Measurements from ENCODE around the gene PTDSS2. TPM values are rescaled to one million over a fixed set of nuclear protein-coding genes. Genes with fewer than 3 reads are reported as not detected.

Gene PTDSS2
- total RNA-seq, 4 donors from 2014 or later = 23.9 to 58.3 (median 30.2) TPM

DNA sequence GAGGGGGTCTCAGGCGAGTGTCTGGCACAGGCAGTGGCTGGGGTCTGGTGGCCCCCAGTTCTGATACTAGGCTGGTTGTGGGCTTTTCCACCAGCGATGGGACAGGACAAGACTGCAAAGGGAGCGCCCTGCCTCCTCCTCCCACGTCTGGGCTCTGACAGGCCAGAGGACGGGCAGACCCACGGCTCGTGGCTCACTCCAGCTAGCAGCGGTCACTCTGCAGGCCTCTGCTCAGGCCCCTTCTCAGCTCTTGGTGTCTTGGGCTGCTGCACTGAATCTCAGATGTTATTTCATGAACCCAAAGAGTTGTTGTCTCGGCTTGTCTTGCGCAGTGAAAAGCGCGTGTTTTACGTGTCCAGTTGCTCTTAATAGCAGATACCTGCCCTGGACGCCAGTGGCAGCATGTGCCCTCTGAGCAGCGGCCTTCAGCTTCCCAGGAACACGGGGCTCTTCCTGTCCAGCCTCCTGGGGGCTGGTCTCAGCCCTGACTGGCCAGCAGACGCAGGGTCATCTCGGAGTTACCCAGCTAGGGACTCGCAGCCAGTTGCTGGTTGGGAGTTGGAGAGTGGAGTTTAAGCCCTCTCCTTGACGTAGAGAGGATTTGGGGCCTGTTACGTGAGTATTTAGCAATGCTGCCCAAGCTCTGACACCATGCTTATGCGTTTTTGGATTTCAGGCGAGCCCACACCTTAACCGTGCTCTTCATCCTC lies 9.6 kb downstream of the PTDSS2 start:
- Histone ChIP-seq H3K27me3 (no peaks in the 10 kb centered on the region), H3K4me3 (no peak overlapping the region), H3K9me3 (no peaks in the 10 kb centered on the region), H3K27ac (replicated peaks in 1 of 4) (no peak overlapping the region), H3K4me1 (peaks cover 0 to 24% (median 5%) of the 10 kb centered on the region in 4 donors), H3K36me3 (peaks cover 14 to 48% (median 27%) of the 10 kb centered on the region in 4 donors)
- intact Hi-C loops (cut with DNase I) = no loop called here
- TF ChIP-seq EP300 (IDR thresholded peaks at IDR 0.05) (no peak), CTCF (IDR thresholded peaks at IDR 0.05) (no peak), POLR2A (IDR thresholded peaks at IDR 0.05; ENCODE audit: low read depth) (no peak), POLR2AphosphoS5 (IDR thresholded peaks at IDR 0.05) (no peak)
- 91% methylated on average over 23 of the region's 24 CpGs for WGBS
- DNase-seq (ENCODE audit: extremely low spot score) = no peak

- Histone ChIP-seq H3K27me3 (no peaks in the 10 kb centered on the region), H3K9me3 (no peaks in the 10 kb centered on the region), H3K4me3 (no peak overlapping the region), H3K4me1 (peaks cover 0 to 21% (median 5%) of the 10 kb centered on the region in 4 donors), H3K36me3 (peaks cover 14 to 53% (median 28%) of the 10 kb centered on the region in 4 donors), H3K27ac (replicated peaks in 1 of 4) (no peak overlapping the region)
- DNase-seq (ENCODE audit: extremely low spot score) = no peak
- 94% methylated on average over 33 of the region's 41 CpGs for WGBS
- intact Hi-C loops (cut with DNase I) = no loop called here
- TF ChIP-seq CTCF (IDR thresholded peaks at IDR 0.05) (no peak), EP300 (IDR thresholded peaks at IDR 0.05) (no peak)
Observed at GRCh38 chr11:460331-461199, 10.5 kb downstream of the PTDSS2 start.

GRCh38 chr11:461626-462025 lies 11.5 kb downstream of the PTDSS2 start:
- no peak for DNase-seq (ENCODE audit: extremely low spot score)
- H3K9me3 ChIP-seq = no peaks in the 10 kb centered on the region
- WGBS = no CpG with 5 or more reads among the region's 9 CpGs
- H3K36me3 ChIP-seq = peaks cover 14 to 50% (median 28%) of the 10 kb centered on the region in 4 donors
- TF ChIP-seq POLR2AphosphoS5 (IDR thresholded peaks at IDR 0.05) (no peak), CTCF (IDR thresholded peaks at IDR 0.05) (no peak), POLR2A (IDR thresholded peaks at IDR 0.05; ENCODE audit: low read depth) (no peak), EP300 (IDR thresholded peaks at IDR 0.05) (no peak)
- no peak overlapping the region for H3K27ac ChIP-seq (replicated peaks in 1 of 4)
- H3K27me3 ChIP-seq = no peaks in the 10 kb centered on the region
- intact Hi-C loops (cut with DNase I) = no loop called here
- H3K4me3 ChIP-seq = no peak overlapping the region
- H3K4me1 ChIP-seq = peaks cover 0 to 19% (median 5%) of the 10 kb centered on the region in 4 donors

- DNase-seq (ENCODE audit: extremely low spot score) = no peak
- TF ChIP-seq POLR2A (IDR thresholded peaks at IDR 0.05; ENCODE audit: low read depth) (no peak), CTCF (IDR thresholded peaks at IDR 0.05) (no peak), EP300 (IDR thresholded peaks at IDR 0.05) (no peak), POLR2AphosphoS5 (IDR thresholded peaks at IDR 0.05) (no peak)
- Histone ChIP-seq H3K4me3 (no peak overlapping the region), H3K27me3 (no peaks in the 10 kb centered on the region), H3K4me1 (peaks cover 0 to 19% (median 2%) of the 10 kb centered on the region in 4 donors), H3K9me3 (no peaks in the 10 kb centered on the region), H3K36me3 (peaks cover 14 to 50% (median 28%) of the 10 kb centered on the region in 4 donors), H3K27ac (replicated peaks in 1 of 4) (no peak overlapping the region)
- 98% methylated on average over 7 of the region's 16 CpGs for WGBS
- intact Hi-C loops (cut with DNase I) = no loop called here
Observed at GRCh38 chr11:462107-462890, 12.2 kb downstream of the PTDSS2 start.
